ENCODE results near the gene SDHAF2. TPM values are rescaled to one million over a fixed set of nuclear protein-coding genes. Genes with fewer than 3 reads are reported as not detected.
"Not testable (repeated sequence)": the region's sequence is repeated elsewhere in the genome, so short reads cannot be mapped to it uniquely, and the experiment has no call there.

SDHAF2 gene
- total RNA-seq, 1 donor from 2014 or later = 35.5 TPM

- DNase-seq (ENCODE audit: low read depth) = no peak
- TF ChIP-seq, protein P1, sequence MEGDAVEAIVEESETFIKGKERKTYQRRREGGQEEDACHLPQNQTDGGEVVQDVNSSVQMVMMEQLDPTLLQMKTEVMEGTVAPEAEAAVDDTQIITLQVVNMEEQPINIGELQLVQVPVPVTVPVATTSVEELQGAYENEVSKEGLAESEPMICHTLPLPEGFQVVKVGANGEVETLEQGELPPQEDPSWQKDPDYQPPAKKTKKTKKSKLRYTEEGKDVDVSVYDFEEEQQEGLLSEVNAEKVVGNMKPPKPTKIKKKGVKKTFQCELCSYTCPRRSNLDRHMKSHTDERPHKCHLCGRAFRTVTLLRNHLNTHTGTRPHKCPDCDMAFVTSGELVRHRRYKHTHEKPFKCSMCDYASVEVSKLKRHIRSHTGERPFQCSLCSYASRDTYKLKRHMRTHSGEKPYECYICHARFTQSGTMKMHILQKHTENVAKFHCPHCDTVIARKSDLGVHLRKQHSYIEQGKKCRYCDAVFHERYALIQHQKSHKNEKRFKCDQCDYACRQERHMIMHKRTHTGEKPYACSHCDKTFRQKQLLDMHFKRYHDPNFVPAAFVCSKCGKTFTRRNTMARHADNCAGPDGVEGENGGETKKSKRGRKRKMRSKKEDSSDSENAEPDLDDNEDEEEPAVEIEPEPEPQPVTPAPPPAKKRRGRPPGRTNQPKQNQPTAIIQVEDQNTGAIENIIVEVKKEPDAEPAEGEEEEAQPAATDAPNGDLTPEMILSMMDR (IDR thresholded peaks at IDR 0.05; ENCODE audit: insufficient read depth, low read length, poor library complexity, severe bottlenecking) = no peak
- H3K36me3 ChIP-seq (ENCODE audit: control insufficient read depth, insufficient read depth, low read length) = no peaks in the 10 kb centered on the region
- no peaks in the 10 kb centered on the region for H3K27me3 ChIP-seq (ENCODE audit: control insufficient read depth, insufficient read depth, low read length)
- H3K4me3 ChIP-seq (ENCODE audit: low read depth, low read length) = no peak overlapping the region
These were observed 30.6 kb downstream of the SDHAF2 start for GRCh38 chr11:61460474-61460881.

- DNase-seq (ENCODE audit: low read depth) = no peak
- Histone ChIP-seq H3K27me3 (ENCODE audit: control insufficient read depth, insufficient read depth, low read length) (no peaks in the 10 kb centered on the region), H3K4me3 (ENCODE audit: low read depth, low read length) (no peak overlapping the region), H3K36me3 (ENCODE audit: control insufficient read depth, insufficient read depth, low read length) (no peaks in the 10 kb centered on the region)
- TF ChIP-seq, protein P1 (IDR thresholded peaks at IDR 0.05; ENCODE audit: insufficient read depth, low read length, poor library complexity, severe bottlenecking) = peak; percentile 10
These were observed 31.1 kb downstream of the SDHAF2 start for GRCh38 chr11:61460986-61461385.

DNA sequence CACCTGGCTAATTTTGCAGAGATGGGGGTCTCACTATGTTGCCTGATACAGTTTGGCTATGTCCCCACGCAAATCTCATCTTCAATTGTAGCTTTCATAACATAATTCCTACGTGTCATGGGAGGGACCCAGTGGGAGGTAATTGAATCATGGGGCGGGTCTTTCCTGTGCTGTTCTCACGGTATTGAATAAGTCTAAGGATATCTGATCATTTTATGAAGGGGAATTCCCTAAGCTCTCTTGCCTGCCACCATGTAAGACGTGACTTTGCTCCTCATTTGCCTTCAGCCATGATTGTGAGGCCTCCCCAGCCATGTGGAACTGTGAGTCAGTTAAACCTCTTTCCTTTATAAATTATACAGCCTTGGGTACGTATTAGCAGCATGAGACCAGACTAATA, 37.7 kb downstream of the SDHAF2 start:
- DNase-seq (ENCODE audit: low read depth); H3K36me3 ChIP-seq (ENCODE audit: control insufficient read depth, insufficient read depth, low read length); H3K4me3 ChIP-seq (ENCODE audit: low read depth, low read length); H3K27me3 ChIP-seq (ENCODE audit: control insufficient read depth, insufficient read depth, low read length): not testable (repeated sequence)

DNA sequence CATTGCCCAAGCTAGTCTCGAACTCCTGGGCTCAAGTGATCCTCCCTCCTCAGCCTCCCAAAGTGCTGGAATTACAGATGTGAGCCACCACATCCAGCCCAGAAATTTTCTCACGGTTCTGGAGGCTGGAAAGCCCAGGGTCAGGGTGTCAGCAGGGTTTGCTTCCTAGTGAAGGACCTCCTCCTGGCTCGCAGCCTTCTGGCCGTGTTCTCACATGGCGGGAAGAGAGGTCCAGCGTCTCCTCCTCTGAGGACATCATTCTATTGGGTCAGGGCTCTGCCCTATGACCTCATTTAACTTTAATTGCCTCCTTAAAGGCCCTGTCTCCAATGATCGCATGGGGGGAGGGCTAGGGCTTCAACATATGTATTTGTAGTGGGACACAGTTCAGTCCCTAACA, 38.1 kb downstream of the SDHAF2 start:
- TF ChIP-seq, protein P1 (IDR thresholded peaks at IDR 0.05; ENCODE audit: insufficient read depth, low read length, poor library complexity, severe bottlenecking) = no peak
- Histone ChIP-seq H3K27me3 (ENCODE audit: control insufficient read depth, insufficient read depth, low read length) (no peaks in the 10 kb centered on the region), H3K4me3 (ENCODE audit: low read depth, low read length) (no peak overlapping the region), H3K36me3 (ENCODE audit: control insufficient read depth, insufficient read depth, low read length) (no peaks in the 10 kb centered on the region)
- no peak for DNase-seq (ENCODE audit: low read depth)

GRCh38 chr11:61472282-61472681, 42.4 kb downstream of the SDHAF2 start:
- TF ChIP-seq, protein P1 (IDR thresholded peaks at IDR 0.05; ENCODE audit: insufficient read depth, low read length, poor library complexity, severe bottlenecking) = no peak
- Histone ChIP-seq H3K27me3 (ENCODE audit: control insufficient read depth, insufficient read depth, low read length) (no peaks in the 10 kb centered on the region), H3K36me3 (ENCODE audit: control insufficient read depth, insufficient read depth, low read length) (no peaks in the 10 kb centered on the region), H3K4me3 (ENCODE audit: low read depth, low read length) (no peak overlapping the region)
- DNase-seq (ENCODE audit: low read depth) = no peak

DNA sequence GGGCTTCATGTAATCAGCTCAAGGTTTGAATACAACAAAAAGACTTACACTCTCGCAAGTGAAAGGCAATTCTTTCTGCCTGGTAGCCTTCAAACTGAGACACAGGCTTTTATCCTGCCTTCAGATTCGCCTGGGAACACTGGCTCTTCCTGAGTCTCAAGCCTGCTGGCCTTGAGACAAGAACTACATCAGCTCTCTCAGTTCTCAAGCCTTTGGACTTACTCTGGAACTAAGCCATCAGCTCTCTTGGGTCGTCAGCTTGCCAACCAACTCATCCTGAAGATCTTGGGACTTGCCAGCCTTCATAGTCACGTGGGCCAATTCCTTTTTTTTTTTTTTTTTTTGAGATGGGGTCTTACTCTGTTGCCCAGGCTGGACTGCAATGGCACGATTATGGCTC, 42.9 kb downstream of the SDHAF2 start:
- Histone ChIP-seq H3K4me3 (ENCODE audit: low read depth, low read length) (no peak overlapping the region), H3K27me3 (ENCODE audit: control insufficient read depth, insufficient read depth, low read length) (peaks cover 5% of the 10 kb centered on the region), H3K36me3 (ENCODE audit: control insufficient read depth, insufficient read depth, low read length) (no peaks in the 10 kb centered on the region)
- DNase-seq (ENCODE audit: low read depth) = no peak
- TF ChIP-seq, protein P1 (IDR thresholded peaks at IDR 0.05; ENCODE audit: insufficient read depth, low read length, poor library complexity, severe bottlenecking) = no peak

All from kidney epithelial cell (primary cell).